GM10266 (cell line): ENCODE results near the gene FXN.

ENCODE experiments used
- DNase-seq: peaks from one replicate; pipeline ENCODE4 v3.0.0; 2012; ENCODE audit errors: extremely low spot score
- TF ChIP-seq, protein P1 (sequence below): IDR thresholded peaks from 2 replicates; pipeline ENCODE4 v1.5.1; 2012; ENCODE audit warnings: mild to moderate bottlenecking, low read depth; ENCODE audit not compliant: control insufficient read depth, insufficient read depth; ENCODE audit errors: missing control alignments

Gene FXN

GRCh38 chr9:69013382-69013727 lies 22.2 kb upstream of the FXN start:
- DNase-seq, result no peak
- TF ChIP-seq, protein P1, sequence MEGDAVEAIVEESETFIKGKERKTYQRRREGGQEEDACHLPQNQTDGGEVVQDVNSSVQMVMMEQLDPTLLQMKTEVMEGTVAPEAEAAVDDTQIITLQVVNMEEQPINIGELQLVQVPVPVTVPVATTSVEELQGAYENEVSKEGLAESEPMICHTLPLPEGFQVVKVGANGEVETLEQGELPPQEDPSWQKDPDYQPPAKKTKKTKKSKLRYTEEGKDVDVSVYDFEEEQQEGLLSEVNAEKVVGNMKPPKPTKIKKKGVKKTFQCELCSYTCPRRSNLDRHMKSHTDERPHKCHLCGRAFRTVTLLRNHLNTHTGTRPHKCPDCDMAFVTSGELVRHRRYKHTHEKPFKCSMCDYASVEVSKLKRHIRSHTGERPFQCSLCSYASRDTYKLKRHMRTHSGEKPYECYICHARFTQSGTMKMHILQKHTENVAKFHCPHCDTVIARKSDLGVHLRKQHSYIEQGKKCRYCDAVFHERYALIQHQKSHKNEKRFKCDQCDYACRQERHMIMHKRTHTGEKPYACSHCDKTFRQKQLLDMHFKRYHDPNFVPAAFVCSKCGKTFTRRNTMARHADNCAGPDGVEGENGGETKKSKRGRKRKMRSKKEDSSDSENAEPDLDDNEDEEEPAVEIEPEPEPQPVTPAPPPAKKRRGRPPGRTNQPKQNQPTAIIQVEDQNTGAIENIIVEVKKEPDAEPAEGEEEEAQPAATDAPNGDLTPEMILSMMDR, result no peak

DNA sequence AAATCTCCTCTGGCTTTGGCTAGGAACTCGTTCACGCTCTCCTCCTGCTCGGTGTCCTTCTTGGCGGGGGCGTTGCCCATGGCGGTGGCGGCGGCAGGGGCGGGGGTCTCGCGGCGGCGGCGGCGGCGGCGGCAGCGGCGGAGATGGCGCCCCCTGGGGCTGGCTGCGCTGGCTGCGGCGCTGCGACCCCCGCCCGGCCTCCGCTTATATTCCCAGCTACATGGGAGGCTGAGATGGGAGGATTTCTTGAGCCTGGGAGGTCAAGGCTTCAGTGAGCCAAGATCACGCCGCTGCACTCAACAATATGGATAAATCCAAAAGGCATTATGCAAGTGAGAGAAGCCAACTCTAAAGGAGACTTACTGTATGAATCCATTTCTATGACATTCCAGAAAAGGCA lies 21.5 kb upstream of the FXN start, which contains the start of gene PRKACG:
PRKACG (minus strand) TSS at position 101 of the 400 bp plus-strand sequence; CDS start at position 80, 21 bp downstream.
- TF ChIP-seq, protein P1, result no peak
- DNase-seq, result no peak

DNA sequence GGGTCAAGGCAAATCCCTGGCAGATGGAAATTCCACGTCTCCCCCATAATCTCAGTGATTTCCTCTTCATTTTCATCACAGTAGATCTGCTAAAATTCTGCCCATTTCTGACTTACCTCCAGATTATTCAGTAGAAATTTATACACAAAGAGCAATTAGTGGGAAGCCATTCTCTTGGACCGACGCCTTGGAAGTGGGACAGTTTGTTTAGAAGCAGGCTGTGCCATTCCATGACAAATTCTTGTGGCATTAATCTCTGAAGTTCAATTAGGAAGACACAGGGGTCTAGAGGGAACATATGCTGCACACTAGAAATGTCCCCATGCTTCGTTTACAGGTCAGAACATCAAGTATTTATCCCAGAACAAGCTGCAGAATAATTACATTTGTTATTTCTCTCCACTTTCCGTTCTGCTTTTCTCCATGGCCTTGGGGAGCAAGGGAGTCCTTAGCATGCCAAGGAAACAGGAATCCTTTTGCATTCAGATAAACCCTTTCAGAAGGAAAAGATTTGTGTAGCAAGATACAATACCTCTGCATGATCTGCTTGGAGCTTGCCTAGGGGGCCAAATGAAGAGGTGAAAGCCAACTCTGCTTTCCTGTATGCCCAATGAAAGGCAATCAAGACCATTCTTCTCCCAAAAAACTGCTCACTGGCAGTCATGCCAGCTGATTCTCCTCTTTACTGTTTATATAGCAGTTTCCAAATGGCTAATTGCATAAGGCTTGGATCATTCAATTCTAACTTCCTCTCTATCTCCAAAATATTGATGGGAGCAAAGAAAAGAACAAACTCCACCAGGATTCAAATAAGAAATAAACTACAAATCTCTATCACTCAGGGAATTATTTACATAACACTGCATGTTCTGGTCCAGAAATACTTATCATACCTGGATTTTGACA lies 19.1 kb upstream of the FXN start:
- TF ChIP-seq, protein P1, result no peak

GRCh38 chr9:69018737-69019136 lies 16.8 kb upstream of the FXN start:
- TF ChIP-seq, protein P1, result no peak
- no peak for DNase-seq

More for the DNA sequence above, 19.1 kb upstream of the FXN start:
- no peak for DNase-seq

- no peak for DNase-seq
- TF ChIP-seq, protein P1, result no peak
Measured at GRCh38 chr9:69019808-69020207, 15.7 kb upstream of the FXN start.

DNA sequence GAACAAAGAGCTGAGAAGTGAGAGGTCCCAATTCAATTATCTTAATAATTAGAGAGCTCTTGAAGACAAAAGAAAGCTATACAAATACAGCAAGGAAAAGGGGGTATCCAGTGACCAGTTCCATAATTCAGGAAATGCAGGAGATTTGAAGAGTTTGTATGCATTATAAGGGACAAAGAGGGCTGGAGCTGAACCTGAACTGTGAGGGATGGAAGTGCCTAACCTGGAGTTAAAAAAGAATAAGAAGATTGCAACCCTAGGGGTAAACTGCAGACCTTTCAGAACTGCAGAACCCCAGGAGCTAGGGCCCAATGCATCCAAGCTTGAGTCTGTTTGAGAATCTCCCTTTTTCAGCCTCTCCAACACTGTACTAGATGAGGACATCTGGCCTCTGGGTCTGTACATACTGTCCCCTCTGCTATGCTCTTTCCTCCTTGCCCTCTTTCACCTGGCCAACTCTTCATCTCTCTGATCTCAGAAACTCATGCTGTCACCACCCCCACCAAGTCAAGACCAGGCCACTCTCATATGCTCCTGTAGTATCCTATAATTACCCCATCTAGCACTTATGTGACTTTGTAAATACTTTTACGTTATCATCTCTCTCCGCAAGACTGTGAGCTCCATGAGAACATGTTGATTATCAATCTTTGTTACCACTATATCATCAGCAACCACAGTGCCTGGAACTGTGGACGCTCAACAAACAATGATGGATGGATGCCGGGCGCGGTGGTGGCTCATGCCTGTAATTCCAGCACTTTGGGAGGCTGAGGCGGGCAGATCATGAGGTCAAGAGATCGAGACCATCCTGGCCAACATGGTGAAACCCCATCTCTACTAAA lies 15.0 kb upstream of the FXN start:
- TF ChIP-seq, protein P1, result no peak
- no peak for DNase-seq
